Mesothelial cell of epicardium (in vitro differentiated cells): ENCODE results near the gene HM13. TPM values are rescaled to one million over a fixed set of nuclear protein-coding genes. Genes with fewer than 3 reads are reported as not detected.

Source experiments
- DNase-seq, 2 experiments: peaks; one replicate each; pipeline ENCODE4 v3.0.0; 2021; ENCODE audit warnings: low spot score in 2 of 2; ENCODE audit not compliant: unreplicated experiment in 2 of 2
- H3K27ac Mint-ChIP-seq: 2 replicates; pipeline ENCODE4 v1.8.0; 2021; ENCODE audit warnings: mixed read lengths
- H3K27me3 Mint-ChIP-seq: 2 replicates; pipeline ENCODE4 v1.8.0; 2021; ENCODE audit warnings: low read depth, mixed read lengths
- H3K36me3 Mint-ChIP-seq: 2 replicates; pipeline ENCODE4 v1.8.0; 2021; ENCODE audit warnings: mixed read lengths
- H3K4me1 Mint-ChIP-seq: 2 replicates; pipeline ENCODE4 v1.8.0; 2021; ENCODE audit warnings: mixed read lengths
- H3K4me3 Mint-ChIP-seq: 2 replicates; pipeline ENCODE4 v1.8.0; 2021; ENCODE audit warnings: mild to moderate bottlenecking, moderate library complexity, mixed read lengths
- H3K9me3 Mint-ChIP-seq: 2 replicates; pipeline ENCODE4 v1.8.0; 2021; ENCODE audit warnings: mixed read lengths
- CTCF ChIP-seq: fragments of 200-600 bp; sonication (generic); IDR thresholded peaks from one replicate; pipeline ENCODE4 v1.5.0; 2021; ENCODE audit warnings: antibody characterized with exemption; ENCODE audit not compliant: unreplicated experiment
- total RNA-seq: library from RNA; stranded (reverse); gene quantifications from 3 replicates; pipeline ENCODE4 v1.2.1, GENCODE V29; 2021

Gene HM13
- total RNA-seq, 1 donor from 2014 or later, result 140 TPM

- Mint-ChIP-seq H3K27ac (no peak overlapping the region), H3K4me1 (no peaks in the 10 kb centered on the region), H3K9me3 (peaks cover 3% of the 10 kb centered on the region), H3K27me3 (no peaks in the 10 kb centered on the region), H3K4me3 (no peak overlapping the region), H3K36me3 (no peaks in the 10 kb centered on the region)
- DNase-seq, result no peak
- no peak for TF ChIP-seq CTCF
Observed at GRCh38 chr20:31508517-31509244, 5.6 kb upstream of the HM13 start.

DNA sequence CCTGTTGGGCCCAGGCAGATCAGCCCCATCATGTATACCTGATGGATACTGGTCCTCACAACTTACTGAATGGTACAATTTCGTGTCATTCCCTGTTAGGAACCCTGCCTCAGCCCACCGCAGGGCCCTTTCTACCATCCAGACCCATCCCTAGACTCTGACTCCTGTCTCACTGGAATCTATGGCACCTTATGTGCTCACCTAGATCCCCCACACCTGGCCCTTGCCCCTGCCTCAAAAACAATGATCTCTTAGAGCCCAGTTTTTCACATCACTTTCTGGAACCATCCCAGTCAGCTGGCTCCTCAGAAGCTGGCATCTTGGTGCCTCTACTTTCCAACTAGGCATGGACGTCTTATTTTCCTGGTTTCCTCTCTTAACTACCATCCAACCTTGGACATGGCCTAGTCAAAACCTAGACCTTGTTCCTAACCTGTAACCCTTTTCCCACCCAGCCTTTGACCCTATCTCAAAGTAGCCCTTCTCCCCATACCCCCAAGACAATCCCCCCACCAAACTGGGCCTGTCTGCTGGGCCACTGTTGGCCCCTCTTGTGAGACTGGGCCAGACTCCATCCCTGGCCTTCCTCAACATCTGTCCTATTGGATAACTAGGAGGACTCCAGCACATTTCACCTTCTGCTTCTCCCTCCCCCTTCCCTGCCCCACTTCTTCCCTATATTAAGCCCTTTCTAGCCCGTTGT, 981 bp downstream of the HM13 start:
- no peak overlapping the region for H3K4me3 Mint-ChIP-seq
- no peaks in the 10 kb centered on the region for H3K27me3 Mint-ChIP-seq
- no peaks in the 10 kb centered on the region for H3K36me3 Mint-ChIP-seq
- no peak for TF ChIP-seq CTCF
- DNase-seq, result no peak
- no peak overlapping the region for H3K27ac Mint-ChIP-seq
- no peaks in the 10 kb centered on the region for H3K9me3 Mint-ChIP-seq
- H3K4me1 Mint-ChIP-seq, result no peaks in the 10 kb centered on the region

DNA sequence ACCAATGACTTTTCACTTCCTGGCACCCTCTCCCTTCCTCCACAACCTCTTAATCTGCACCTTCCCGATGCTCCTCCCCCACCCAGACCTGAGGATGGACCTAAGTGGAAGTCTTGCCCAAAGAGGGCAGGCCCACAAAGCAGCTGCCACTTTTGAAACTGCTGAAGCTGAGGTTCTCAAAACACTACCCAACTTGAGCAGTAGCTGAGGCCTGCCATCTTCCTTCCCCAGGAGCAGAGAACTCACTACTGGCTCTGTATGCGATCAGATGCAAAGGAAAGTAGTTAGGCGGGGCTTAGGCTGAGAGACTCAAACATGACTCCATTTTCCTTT, 1.5 kb downstream of the HM13 start:
- Mint-ChIP-seq H3K4me1 (no peaks in the 10 kb centered on the region), H3K4me3 (no peak overlapping the region), H3K9me3 (no peaks in the 10 kb centered on the region), H3K36me3 (no peaks in the 10 kb centered on the region), H3K27ac (no peak overlapping the region), H3K27me3 (no peaks in the 10 kb centered on the region)
- no peak for DNase-seq
- TF ChIP-seq CTCF, result no peak

DNA sequence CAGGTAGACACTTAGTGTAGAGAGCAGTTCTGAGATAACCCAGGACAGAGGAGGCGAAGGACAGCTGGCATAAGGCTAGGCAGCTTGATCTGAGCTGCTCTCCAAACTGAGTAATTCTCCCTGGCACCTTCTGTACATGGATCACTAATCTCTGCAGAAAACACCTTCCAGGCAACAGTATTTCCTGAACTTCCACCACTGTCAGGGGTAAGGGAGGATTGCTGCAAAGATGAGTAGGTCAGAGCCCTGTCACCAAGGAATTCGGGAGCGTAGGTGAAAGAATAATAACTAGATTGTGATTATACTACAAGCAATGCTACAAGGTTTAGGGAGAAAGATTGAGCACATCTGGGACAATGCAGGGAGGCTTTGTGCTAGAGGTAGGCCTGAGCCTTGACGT, 1.9 kb downstream of the HM13 start:
- no peak overlapping the region for H3K27ac Mint-ChIP-seq
- no peak for TF ChIP-seq CTCF
- H3K4me1 Mint-ChIP-seq, result no peaks in the 10 kb centered on the region
- no peak for DNase-seq
- H3K36me3 Mint-ChIP-seq, result no peaks in the 10 kb centered on the region
- H3K9me3 Mint-ChIP-seq, result no peaks in the 10 kb centered on the region
- H3K27me3 Mint-ChIP-seq, result no peaks in the 10 kb centered on the region
- no peak overlapping the region for H3K4me3 Mint-ChIP-seq

DNA sequence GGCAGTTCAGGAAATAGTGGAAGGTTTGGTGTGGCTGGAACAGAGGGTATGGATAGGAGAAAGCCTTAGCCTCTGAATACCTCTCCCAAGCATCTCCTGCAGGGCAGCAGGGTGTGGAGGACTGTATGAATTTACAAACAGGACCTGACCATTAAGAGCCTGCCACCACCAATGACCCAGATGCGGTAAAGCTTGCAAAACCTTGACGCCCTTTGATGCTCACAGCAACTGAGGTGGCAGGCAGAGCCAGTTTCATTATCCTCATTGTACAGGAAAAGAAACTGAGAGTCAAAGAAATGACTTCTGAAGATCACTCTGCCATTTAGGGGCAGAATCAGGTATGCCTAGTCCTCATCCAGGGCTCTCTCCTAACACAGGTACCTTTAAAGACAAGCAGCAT, 2.4 kb downstream of the HM13 start:
- H3K4me1 Mint-ChIP-seq, result no peaks in the 10 kb centered on the region
- no peak overlapping the region for H3K4me3 Mint-ChIP-seq
- no peaks in the 10 kb centered on the region for H3K36me3 Mint-ChIP-seq
- H3K27ac Mint-ChIP-seq, result no peak overlapping the region
- no peak for DNase-seq
- no peaks in the 10 kb centered on the region for H3K9me3 Mint-ChIP-seq
- H3K27me3 Mint-ChIP-seq, result no peaks in the 10 kb centered on the region
- TF ChIP-seq CTCF, result no peak
